GM19023 (cell line): ENCODE data around the gene RFX4.
A peak's percentile ranks its signal among the peaks of the same experiment; 100 is the strongest.
"Not testable (repeated sequence)": the region's sequence is repeated elsewhere in the genome, so short reads cannot be mapped to it uniquely, and the experiment has no call there.

Experiments used
- ATAC-seq: cut with Tn5 transposase; IDR thresholded peaks from one replicate; pipeline ENCODE4 v1.9.1; 2021; ENCODE audit warnings: mild to moderate bottlenecking, moderate library complexity; ENCODE audit not compliant: unreplicated experiment

RFX4 gene

DNA sequence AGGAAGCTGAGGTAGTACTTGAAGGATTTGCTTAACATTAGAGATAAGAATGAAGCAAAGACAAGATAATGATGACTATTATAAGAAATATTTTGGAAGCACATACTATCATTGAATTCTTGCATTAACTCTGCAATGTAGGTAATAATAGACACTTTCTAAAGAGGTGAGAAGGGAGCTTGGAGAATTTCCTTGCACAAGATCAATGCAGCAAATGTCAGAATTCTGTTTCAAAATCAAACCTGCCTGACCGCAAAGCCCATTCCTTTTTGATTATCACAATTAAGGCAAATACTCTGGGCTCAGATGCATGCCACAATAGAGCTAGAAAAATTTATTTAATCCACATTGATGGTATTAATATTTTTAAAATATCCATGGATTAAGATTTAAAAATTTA lies 141.3 kb downstream of the RFX4 start:
- no peak for ATAC-seq

DNA sequence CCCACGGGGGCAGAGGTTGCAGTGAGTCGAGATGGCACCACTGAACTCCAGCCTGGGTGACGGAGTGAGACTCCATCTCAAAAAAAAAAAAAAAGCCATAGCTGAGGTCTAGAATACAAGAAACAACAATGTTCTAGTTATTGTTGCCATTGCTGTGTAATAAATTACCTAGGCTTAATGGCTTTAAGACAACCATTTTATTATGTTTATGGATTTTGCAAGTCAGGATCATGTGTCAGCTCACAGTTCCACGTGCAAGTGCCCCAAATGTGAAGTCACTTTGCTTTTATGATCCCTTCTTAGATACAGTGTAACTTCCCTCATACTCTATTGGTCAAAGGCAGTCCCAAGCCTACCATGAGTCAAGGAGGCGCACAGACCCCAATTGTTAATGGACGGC lies 142.1 kb downstream of the RFX4 start:
- ATAC-seq, result no peak

DNA sequence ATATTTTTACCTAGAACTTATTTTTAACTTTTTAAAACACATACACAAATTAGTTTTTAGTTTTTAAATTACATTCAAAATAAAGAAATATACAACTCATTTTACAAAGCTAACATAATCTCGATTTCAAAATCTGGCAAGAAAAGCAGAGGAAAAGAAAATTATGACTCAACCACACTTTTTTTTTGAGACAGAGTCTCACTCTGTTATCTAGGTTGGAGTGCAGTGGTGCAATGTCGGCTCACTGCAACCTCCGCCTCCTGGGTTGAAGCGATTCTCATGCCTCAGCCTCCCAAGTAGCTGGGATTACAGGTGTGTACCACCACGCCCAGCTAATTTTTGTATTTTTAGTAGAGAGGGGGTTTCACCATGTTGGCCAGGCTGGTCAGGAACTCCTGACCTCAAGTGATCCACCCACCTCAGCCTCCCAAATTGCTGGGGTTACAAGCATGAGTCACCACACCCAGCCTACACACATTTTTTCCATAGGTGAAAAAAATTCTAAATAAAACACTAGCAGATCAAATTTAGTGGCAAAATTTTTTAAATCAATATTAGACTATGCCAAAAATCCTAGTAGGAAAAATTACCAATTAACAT lies 143.9 kb downstream of the RFX4 start:
- ATAC-seq, result not testable (repeated sequence)

DNA sequence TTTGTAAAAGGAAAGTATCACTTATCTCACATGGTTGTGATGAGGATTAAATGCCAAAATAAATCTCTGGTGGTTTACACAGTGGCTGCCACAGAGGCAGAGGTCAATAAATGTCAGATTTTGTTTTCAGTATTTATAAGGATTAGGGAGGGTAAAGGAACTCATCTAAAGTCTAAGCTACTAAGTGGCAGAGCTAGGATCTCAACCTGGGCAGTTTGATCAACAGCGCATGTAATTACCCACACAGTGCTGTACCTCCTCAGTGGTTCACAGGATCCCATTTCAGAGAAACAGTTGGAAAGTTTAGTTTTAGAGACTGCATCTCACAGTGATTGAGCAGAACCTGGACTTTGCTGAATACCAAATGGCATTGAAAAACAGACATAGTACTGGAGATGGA lies 146.8 kb downstream of the RFX4 start:
- no peak for ATAC-seq

DNA sequence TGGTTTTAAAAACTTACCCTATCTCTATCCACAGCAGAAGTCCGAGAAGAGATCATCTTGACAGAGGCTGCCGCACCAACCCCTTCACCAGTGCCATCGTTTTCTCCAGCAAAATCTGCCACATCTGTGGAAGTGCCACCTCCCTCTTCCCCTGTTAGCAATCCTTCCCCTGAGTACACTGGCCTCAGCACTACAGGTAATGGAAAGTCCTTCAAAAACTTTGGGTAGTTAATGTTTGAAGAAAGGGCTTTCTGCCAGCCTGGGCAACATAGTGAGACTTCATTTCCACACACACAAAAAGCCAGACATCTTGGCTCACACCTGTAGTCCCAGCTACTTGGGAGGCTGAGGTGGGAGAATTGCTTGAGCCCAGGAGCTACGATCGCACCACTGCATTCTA lies 150.1 kb downstream of the RFX4 start:
- ATAC-seq, result no peak

DNA sequence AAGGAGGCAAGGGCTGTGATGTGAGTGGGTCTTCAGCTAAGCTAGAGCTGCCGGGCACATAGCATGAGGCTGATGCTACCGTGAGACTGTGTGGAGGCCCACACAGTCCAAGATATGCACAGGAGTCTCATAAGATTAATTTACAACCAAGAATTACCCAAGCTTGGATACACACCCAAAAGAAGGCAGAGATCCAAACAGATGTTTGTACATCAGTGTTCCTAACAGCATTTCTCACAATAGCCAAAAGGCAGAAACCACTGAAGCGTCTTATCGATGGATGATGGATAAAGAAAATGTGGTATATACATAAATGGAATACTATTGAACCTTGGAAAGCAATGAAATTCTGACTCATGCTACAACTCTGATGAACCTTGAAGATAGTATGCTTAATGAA lies 150.9 kb downstream of the RFX4 start:
- ATAC-seq, result no peak

DNA sequence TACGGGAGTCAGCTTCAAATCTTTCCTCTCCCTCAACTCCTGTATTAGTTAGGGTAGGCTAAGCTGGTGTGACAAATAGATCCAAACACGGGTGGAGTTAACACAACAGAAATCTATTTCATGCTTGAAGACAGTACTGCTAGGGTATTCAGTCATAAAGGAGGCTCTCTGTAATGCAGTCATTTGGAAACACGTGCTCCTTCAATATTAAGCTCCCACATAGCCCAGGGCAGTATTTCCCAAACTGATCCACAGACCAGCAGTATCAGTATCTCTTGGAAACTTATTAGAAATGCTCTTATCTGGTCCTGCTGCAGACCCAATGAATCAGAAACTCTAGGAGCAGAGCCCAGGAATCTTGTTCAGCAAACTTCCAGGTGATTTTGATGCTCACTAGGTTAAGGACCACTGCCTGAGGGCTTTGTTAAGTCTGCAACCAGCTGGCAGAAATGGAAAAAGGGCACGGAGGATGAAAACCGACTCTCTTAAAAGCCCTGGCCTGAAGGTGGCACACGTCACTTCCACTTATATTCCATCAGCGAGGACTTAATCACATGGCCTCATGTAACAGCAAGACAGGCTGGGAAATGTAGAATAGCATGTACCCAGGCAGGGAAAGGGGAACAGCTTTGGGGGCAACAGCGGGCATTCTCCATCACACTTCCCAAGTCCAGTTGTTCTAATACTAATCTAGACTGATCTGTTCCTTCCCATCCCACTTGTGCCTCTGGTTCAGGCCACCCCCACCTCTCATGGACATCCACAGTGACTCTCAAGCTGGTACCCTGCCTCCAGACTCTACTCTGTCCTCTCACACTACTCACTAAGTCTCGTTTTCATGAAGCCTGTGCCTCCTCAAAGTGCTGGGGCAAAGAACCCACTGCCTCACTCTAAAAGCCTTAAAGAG lies 153.5 kb downstream of the RFX4 start:
- ATAC-seq, result no peak

DNA sequence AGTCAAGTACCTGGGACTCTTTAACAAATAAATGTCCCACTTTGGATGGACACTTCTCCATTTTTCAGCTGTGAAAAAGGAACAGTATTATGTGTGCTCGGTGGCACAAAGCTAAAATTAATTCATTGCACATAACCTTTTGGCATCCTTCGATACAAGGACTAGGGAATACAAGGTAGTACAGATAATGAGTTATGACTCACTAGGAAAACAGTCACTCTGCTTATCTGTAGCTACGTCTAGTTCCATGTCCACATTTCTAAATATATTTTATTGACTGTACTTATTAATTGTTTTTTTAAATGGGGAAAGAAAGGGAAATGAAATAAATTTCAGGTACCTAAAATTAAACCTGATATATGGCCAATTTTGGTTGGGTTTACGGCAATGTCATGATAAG lies 156.5 kb downstream of the RFX4 start:
- no peak for ATAC-seq

DNA sequence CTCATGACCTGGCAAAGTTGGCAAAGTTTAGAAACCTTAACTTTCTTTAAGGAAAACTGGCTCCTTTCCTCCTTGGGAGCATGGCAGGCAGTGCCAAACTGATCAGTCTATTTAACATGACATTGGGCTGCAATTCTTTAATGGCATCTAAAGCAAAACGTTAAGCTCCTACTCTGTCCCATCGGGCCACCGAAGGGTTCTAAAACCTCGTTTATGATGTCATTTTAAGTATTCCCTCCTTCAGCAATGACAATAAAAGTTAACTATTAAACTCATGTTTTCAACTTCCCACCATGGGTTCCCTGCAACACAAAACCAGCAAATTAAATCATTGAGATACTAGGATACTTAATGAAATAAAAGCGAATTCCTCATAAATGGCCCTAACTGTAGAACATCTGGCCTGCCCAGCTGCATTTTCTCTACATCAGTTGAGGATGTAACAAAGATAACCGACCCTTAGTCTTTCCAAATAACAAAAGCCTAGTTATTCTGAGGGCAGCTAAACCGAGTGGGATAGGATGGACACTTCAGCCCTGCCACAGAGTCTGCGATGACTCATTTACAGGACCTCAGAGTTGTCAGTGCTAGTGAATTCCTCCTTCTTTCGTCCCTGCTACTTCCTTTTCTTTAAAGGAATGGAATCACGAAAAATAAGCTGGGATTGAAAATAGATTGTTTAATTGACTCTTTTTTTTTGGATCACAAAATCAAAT lies 157.2 kb downstream of the RFX4 start:
- no peak for ATAC-seq

DNA sequence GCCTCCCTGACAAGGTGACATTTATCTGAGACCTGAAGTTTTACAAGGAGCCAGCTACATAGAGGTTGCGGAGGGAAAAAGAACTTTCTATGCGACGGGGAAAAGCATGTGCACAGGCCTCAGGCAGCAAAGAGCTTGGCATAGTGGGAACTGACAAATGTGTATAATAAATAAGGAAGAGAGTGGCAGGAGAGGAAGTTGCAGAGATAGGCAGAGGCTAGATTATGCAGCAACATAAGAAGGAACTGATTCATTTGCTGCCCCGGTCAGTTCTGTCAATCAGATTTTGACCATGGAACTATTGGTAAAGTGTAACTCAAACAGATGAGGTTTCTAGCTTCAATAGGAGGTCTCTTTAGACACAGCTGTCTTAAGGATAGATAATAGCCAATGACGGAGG lies 158.0 kb downstream of the RFX4 start:
- no peak for ATAC-seq

DNA sequence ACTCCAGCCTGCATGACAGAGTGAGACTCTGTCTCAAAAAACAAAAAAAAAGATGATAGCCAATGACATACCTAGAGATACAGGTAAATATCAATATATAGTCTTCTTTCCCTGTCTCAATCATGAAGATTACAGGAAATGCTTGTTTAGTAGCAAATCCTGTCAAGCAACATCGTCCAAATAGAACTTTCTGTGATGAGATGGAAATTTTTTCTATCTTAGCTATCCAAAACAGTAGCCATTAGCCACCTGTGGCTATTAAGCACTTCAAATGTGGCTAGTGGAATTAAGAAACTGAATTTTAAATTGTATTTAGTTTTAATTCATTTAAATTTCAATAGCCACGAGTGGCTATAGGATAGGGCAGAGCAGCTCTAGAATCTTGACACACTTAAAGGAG lies 158.4 kb downstream of the RFX4 start:
- ATAC-seq, result no peak

DNA sequence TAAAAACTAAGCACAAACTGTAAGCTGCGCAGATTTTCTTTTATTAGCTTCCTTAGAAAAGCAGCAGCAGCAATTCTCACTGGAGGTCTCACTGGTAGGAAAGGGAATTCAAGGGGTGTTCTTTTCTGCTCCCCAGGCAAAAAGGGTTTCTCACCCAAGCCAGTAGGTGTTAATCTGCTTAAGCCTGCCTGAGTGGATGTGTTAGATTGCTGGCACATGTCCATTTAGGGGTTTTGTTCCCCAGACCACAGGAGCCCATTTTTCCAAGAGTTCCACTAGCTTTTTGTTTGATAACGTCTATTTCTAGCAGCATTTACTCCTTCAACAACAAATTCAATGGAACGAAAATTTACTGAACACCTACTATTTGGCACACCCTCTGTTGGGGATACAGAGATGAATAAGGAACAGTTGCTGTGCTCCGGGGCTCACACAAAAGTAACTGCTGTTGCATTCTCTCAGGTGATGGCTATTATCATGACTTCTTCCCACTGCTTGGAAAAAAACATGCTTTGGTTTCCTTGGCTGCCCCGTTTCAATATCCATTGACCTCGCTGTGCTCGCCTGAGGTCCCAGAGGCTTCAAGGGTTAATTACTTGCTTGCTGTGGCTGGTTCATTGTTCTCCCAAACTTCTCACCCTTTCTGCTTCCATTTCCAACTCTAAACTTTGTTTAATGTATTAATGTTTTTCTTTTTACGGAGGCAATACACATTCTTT lies 160.6 kb downstream of the RFX4 start:
- ATAC-seq, result no peak

DNA sequence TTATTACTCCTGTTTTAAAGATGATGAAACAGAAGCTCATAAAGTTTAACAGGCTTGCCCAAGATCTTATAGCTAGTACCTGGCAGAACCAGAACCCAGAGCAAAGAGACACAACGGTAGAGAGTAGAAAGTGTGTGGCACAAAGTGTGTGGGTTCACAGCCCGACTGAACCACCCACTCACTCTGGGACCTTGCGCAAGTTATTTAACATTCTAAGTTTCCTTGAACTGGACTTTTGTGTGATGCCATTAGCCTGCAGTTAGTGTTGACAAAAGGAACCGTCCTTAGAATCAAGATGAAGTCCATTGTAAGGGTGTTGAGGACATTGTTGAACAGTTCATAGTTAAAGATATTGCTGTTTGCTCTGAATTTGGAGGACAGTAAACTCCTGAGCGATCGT lies 161.8 kb downstream of the RFX4 start:
- ATAC-seq, result no peak

DNA sequence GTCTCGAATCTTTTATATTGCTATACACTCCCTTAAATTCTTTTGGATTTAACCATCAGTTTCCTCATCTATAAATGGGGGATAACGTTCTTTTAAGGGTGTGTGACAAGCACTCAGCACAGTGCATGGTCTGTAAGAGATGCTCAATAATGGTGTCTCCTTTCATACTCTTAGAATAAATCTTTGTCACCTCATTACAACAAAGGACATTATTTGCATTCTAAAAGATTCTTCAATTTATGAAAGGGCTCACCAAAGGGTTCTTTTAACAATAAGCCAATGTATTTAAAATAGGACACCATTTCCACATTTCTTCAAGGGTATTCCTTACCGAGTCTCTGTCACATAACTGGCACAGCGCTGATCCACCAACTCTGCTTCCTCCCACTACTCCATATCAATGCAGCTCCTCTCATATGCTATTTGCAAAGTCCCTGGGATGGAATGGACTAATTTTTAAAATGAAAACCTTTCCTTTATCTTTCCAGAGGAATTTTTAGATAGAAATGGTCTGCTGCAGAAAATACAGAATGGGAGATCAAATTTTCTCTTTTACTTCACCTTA lies 162.5 kb downstream of the RFX4 start:
- ATAC-seq, result no peak

DNA sequence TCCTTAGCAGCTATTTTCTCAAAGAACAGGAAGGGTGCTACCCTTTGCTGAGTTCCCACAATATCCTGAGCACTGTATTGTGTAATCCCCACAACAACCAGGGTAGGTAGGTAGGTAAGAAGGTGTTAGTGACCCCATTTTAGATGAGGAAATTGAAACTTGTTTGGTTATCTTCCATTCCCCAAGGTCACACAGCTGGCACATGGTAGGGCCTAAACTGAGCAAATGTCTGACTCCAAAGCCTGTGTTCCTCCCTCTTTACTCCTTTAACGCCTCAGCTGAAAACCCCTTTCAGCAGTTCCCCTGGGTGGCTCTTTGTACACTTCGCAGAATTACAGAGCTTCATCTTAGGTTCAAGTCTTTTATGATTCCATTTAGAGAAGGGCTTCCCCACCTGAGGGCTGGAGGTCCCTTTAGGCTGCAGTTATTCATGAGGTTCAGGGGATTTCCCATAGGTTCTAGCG lies 165.2 kb downstream of the RFX4 start:
- ATAC-seq, result no peak

DNA sequence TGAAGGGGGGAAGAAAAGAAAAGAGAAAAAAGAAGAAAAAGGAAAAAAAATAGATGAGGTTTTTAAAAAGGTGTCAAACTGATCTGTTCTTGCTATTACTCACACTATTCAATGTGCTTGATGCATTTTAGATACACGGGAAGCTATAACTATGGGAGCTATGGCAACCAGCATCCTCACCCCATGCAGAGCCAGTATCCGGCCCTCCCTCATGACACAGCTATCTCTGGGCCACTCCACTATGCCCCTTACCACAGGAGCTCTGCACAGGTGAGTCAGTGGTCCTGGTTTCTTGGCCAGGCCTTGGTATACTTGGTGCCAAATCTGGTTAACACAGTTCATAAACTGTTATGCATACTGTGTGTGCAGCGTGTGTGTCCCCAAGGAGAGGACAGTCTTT lies 167.7 kb downstream of the RFX4 start:
- ATAC-seq, result no peak

DNA sequence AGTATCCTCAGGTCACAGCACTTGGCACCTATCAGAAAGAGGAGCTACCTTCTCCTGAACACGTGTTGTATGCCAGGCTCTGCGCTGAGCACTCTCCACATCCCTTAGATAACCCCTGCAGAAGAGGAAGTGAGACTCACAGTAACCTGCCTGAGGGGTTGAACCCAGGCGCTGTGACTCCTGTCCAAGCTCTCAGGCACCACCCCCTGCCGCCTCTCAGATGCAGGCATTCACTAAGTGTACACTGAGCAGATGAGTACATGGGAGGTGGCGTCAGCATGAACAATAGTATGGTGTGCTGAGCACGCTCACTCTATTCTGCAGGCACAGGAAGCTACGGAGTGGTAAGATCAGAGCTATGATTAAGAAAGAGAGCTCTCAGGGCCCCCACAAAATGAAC lies 170.7 kb downstream of the RFX4 start:
- ATAC-seq, result peak; percentile 97

DNA sequence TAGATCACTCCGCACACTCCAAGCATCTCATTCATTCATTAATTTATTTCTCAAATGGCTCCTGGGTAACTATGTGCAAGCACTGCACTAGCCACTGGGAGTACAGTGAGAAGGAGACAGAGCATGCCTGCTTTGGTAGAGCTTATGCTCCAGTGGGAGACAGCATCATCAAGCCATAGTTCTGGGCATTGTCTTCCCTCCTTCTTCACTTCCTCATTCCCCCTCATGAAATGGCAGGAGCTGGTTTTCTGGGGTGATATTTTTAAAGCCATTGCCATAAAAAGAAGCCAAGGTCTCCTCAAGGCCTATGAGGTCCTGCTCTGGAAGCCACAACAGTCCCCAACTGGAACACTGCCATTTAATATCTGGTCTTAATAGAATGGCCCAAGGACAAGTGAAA lies 171.5 kb downstream of the RFX4 start:
- no peak for ATAC-seq

DNA sequence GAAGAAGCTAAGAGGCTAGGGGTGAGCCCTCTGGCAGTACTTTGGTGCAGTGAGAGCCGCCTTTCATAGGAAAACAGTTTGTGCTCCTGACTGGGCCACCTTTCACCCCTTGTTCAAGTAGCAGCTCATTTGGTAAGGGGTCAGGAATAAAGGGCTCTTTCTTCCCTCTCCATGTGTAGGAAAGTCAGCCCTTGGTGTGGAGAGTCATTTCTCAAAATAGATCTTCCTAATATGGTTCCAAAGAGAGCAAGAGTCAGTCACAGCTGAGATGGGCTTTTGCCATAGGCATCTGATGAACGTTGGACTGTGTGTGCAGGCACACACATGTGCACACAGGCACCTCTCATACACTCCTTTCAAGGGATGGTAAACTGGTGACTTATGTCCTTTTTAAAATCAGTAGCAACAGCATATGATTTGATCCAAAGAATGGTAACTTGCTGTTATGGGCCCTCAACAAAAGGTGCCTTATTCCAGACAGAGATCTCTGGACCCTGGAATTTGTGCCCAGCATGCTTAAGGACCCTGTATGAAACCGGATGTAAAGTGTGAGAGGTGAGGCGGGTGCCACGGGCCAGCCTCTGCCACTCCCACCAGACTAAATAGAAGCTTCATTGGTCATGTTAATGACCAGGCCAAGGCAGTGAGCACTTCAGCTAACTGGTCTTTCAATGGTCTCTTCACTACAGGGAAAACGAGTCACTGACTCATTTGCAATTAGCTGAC lies 175.0 kb downstream of the RFX4 start:
- no peak for ATAC-seq
